Activated naive CD4-positive, alpha-beta T cell treated with anti-CD3 and anti-CD28 coated beads, Interleukin-2, amount 50 U/mL, for 16 hours (primary cell): ENCODE data around the gene MCOLN3.
A peak's percentile ranks its signal among the peaks of the same experiment; 100 is the strongest.
"Not testable (repeated sequence)": the region's sequence is repeated elsewhere in the genome, so short reads cannot be mapped to it uniquely, and the experiment has no call there.

Experiments used
- DNase-seq: peaks from one replicate; pipeline ENCODE4 v3.0.0-alpha.2; 2020

Gene MCOLN3

DNA sequence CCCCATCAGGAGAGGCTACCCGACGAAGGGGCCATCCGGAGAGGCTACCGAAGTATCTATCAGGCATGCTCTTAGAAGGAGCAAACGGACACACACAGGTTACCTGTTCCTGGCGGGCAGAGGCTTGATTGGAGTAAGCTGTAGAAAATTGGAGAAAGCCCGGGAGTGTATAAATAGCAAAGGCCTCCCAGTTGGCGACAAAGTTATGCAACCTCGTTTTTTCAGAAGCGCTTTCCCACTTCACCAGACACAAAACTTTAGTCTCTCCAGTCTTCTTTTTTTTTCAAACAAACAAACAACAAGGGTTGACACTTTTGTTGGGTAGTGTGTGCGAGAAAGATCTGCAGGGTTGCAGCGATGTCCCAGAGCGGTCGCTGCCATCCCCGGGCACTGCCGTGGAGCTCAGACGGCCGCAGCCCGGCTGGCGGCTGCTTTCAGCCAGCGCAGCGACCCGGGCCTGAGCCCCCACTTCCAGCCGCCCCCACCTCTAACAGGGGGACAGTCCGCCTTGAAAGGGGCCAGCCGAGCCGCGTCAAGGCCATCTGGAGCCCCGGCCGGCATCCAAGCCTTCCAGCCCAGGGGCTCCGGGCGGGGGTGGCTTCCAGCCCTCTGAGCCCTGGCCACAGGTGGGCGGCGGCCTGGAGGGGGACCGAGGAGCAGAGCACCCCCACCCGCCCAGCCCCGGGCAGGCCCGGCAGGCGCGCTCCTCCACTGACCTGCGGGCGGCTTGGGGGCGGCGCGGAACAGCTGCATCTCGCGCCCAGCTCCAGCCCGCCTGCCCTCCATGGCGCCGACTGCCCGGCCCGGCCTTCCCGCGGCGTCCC lies 616 bp downstream of the MCOLN3 start:
- DNase-seq = no peak

DNA sequence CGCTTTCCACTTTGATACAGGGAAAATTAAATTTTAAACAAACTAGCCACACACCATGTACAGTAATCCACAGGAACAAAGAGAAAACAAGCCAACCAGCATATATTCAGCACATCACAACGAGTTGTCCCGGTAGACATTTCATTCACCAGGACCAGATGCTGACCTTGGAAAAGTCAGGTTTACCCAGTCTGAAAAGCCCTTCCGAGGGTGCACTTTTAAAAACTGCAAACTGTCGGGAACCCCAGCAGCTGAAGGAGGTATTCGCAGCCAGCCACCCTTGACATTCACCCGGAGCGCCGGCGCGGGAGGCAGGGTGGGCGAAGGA lies 1.2 kb downstream of the MCOLN3 start:
- no peak for DNase-seq

DNA sequence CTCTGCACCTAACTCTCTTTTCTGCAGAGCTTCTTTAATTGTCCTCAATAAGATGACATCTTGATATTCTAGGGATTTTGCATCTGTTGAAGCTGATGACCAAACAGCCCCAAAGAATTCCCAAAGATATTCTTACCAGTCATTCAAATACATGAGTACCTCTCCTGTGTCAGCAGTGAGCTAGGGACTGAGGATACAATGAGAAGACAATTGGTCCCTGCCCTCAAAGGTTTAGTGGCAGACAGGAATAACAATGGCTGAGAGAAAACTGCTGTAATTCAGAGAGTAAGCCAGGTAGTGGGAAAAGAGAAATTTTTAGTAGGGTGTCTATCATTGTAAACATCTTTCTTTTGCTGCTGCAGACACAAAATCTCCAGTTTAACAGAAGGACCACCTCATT lies 5.9 kb downstream of the MCOLN3 start:
- no peak for DNase-seq

DNA sequence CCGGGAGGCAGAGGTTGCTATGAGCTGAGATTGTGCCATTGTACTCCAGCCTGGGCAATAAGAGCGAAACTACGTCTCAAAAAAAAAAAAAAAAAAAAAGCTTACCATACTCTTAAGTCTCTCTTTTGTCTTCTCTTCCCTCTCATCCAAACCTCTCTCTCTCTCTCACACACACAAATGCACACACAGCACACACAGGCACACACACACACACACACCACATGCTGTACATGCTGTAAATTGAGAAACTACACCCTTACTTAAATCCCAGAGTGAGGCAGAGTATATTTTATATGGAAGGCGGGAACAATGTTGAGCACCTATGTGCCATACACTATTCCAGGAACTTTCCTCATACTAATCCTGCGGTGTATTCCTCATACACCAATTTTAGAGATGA lies 6.5 kb downstream of the MCOLN3 start:
- DNase-seq = no peak

DNA sequence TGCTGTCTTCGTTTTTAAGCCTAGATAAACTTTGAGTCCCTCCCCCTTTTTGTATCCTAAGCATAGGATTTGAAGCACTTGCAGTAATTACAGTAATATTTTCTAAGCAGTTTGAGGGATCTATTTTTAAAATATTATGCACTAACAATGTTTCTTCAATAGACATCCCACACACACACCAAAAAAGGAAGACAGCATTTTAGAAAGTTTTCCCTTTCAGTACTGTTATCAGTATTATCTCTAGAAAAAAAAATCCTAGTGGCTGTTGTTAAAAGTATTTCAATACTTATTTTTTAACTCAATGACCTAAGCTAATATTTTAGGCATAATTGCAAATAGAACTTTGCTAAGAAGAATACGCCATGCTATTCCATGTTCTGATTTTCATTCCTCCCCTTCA lies 15.1 kb downstream of the MCOLN3 start:
- no peak for DNase-seq

DNA sequence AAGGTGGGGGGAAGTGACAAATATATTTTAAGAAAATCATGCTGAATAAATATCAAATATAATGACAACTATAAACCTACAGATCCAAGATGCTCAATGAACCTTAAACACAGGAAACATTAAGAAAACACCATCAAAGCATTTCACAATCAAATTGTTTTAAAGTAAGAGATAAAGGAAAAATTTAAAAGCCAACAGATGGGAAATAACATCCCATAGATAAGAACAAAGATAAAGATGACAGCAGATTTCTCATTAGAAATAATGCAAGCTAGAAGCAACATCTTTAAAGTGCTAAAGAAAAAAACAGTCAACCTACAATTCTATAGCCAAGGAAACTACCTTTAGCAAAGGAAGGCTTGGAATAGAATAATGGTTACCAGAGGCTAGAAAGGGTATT lies 17.8 kb downstream of the MCOLN3 start:
- DNase-seq = no peak

DNA sequence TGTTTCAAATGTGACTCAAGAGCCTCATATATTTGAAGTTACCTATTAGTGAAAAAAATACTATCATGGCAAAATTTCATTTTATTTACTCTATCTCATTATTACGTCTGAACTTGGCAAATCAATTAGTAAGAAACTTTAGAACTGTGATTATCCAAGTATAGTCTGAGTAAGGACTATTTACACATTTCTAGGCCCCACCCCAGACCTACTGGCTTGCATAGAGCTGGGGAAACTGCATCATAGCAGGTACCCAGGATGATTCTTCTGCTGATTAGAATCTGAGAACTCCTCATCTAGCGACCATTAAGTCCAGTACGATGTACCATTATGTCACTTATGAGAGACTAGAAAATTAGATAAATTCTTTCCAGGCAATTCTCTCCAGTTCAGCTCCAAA lies 20.1 kb downstream of the MCOLN3 start:
- DNase-seq = no peak

DNA sequence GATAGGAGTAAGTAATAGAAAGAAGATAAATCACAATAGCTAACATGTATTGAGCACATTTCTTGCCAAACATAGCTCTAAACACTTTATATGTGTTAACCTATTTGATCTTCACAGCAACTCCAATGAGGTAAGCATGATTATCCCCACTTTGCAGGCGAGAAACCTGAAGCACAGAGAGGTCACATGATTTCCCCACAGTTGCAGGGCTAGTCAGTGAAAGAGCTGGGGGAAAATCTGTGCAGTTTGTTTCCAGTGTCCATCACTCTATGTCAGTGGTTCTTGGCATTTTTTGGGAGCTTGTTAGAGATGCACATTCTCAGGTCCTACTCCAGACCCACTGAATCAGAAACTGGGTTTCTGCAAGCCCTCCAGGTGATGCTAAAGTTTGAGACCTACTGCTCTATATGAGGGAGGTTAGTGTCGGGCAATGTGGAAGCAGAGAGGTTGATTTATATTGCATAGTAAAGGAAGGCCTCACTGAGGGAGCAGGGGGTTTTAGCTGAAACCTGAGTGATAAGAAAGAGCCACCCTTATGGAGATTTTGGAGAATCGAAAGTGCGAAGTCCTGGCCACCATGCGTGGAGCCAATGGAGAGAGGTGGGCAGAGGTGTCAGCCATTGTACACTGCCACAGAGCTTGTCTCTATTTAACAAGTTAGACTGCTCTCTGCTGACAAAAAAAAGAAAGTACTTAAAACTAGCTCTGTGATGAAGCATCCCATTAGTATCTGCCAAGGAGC lies 20.9 kb downstream of the MCOLN3 start:
- DNase-seq = no peak

DNA sequence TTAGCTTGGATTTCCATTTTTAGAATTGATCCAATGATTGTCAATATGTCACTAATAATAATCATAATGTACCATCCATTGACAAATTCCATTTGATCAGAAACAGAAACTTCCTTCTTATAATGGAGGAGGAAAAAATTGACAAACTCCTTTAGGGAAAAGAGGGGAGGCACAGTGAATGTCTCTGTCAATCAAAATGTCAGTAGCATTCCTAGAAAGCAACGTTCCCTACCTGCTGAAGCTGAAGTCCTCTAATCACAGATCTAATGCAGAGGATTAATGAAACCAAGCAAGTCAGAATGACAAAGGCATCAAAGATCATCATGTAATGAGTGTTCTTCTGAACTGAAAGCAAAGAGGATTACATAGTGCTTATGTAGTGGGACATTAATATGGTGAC lies 22.4 kb downstream of the MCOLN3 start:
- no peak for DNase-seq

DNA sequence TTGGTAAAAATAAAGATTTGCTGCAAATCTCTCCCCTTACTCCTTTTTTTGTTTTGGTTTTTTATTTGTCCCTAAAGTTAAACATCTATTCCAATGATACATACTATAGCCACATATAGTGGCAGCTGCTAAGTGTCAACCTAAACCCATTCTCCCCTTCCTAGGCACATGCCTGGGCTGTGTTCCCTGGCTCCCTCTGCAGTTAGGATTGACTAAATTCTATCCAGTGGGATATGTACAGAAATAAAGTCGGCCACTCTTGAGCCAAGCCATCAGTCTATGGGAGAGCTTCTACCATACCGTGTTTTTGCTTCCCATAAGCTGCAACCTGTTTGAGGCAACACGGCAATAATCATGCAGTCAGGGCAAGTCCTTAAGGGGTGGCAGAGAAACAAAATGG lies 23.6 kb downstream of the MCOLN3 start:
- no peak for DNase-seq

DNA sequence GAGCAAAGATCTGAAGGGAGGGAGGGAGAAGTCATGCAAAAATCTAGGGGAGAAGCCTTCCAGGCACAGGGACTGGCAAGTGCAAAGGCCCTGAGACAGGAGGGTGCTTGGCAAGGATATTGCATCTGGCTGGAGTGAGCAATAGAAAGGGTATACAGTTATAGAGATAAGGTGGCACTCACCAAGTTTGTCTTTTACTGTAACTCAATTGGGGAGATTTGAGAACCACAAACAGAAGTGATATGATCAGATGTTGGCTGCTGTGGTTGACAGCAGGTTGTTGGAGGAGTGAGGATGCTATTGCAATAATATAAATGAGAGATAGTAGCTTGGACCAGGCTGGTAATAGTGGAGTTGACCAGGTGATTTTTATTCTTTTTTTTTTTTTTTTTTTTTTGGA lies 25.6 kb downstream of the MCOLN3 start:
- DNase-seq = no peak

DNA sequence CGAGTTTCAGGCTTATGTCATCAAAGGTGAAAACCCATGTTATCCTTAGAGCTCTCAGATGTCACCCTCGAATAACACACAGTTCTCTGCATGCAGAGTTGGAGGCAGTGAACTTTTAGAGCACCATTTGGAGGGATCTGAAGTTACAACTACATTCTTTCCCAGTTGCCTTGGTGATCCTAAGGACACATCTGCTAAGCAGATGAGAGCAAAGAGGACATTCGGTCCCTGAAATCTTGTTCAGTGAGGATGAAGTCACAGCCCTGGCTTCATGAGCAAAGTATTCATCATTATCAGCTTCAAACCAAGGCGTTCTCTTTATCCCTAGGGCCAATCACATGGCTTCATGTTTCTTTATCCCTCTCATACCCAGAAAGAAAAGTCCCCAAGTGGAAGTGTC lies 28.3 kb downstream of the MCOLN3 start:
- no peak for DNase-seq

DNA sequence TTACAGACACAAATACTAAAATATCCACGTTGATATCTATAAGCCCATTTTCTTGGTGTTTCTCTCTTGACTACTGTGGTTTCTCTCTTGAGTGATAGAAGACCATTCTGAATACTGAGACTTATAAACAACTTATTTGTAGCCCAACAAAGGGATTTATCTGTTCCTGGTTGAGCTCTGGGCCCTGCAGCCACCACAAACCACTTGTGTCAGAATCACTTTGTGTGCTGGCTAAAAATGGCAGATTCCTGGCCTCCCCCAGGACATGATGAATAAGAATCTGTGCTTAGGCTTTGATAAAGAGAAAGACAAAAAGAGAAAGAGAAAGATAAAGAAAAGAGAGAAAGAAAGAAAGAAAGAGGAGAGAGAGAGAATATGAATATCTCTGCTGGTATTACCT lies 32.5 kb downstream of the MCOLN3 start:
- no peak for DNase-seq

DNA sequence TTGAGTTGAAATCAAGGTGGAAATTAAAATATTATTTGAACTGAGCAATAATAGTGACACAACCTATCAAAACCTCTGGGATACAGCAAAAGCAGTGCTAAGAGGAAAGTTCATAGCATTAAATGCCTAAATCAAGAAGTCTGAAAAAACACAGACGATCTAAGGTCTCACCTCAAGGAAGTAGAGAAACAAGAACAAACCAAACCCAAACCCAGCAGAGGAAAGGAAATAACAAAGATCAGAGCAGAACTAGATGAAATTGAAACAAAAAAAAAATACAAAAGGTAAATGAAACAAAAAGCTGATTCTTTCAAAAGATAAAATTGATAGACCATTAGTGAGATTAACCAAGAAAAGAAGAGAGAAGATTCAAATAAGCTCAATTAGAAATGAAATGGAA lies 42.7 kb downstream of the MCOLN3 start:
- not testable (repeated sequence) for DNase-seq

DNA sequence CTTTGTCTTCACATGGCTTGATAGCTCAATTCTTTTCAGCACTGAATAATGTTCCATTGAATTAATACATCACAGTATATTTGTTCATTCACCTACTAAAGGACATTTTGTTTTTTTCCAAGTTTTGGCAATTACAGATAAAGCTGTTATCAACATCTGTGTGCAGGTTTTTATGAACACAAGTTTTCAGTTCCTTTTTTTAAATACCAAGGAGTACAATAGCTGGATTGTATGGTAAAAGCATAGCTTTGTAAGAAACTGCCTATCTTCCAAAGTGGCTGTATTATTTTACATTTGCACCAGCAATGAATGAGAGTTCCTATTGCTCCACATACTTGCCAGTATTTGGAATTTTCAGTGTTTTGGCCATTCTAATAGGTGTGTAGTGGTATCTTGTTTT lies 46.6 kb downstream of the MCOLN3 start:
- DNase-seq = no peak

DNA sequence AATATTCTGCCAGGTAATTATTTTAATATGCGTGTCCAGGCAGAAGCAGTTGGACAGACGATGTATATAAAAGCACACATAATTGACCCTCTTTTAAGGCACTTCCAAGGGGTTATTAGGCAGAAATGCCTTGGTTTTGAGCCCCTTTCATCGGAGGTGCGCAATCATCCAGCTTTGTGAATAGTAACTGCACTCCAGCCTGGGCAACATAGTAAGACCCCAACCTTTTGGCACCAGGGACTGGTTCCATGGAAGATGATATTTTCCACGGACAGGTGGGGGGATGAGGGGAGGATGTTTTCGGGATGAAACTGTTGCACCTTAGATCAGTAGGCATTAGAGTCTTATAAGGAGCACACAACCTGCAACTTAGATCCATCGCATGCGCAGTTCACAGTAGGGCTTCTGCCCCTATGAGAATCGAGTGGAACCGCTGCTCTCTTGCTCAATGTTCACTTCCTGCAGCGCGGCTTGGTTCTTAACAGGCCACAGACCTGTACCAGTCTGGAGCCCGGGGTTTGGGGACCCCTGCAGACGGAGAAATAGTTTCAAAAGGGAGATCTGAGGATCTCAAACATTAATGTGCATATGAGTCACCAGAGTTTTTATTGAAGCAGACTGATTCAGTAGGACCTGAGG lies 49.5 kb downstream of the MCOLN3 start:
- DNase-seq = peak; percentile 24

DNA sequence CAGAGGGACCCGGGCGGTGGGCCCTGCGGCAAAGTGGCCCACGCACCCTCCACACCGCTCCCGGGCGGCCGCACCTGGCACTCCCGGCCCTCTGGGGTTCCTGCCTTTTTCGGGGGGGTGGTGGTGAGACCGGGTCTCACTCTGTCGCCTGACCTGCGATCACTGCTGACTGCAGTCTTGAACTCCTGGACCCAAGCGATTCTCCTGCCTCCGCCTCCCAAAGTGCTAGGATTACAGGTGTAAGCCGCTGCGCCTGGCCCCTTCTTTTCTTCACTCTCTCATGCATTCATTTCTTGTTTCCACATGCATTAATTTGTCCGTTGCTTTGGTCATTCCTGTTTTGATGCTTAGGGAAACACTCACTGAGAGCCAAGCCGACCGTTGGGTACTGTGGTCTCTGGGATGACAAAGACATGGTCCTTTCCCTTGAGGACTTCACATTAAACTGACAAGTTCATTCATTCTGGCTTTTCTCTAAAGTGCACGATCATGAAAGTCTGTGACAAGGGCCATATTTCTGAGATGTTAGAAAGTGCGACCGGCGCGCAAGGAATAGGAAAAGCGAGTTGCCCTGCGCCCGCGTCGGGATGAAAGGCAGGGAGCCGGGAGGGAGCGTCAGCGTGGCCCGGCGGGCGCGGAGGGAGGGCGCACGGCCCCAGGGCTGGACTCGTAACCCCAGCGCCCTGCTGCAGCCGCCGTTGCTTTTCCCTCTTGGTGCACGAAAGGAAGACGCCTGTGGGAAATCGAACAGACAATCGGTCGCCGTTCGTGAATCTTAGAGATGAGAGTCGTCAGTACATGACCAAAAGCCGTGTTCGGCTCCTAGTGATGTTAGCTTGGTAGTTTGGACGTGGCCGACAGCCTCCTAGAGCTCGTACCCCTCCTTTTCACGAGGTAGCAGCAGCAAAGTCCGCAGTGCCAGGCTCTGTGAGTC lies 50.4 kb downstream of the MCOLN3 start:
- peak; percentile 23 for DNase-seq

DNA sequence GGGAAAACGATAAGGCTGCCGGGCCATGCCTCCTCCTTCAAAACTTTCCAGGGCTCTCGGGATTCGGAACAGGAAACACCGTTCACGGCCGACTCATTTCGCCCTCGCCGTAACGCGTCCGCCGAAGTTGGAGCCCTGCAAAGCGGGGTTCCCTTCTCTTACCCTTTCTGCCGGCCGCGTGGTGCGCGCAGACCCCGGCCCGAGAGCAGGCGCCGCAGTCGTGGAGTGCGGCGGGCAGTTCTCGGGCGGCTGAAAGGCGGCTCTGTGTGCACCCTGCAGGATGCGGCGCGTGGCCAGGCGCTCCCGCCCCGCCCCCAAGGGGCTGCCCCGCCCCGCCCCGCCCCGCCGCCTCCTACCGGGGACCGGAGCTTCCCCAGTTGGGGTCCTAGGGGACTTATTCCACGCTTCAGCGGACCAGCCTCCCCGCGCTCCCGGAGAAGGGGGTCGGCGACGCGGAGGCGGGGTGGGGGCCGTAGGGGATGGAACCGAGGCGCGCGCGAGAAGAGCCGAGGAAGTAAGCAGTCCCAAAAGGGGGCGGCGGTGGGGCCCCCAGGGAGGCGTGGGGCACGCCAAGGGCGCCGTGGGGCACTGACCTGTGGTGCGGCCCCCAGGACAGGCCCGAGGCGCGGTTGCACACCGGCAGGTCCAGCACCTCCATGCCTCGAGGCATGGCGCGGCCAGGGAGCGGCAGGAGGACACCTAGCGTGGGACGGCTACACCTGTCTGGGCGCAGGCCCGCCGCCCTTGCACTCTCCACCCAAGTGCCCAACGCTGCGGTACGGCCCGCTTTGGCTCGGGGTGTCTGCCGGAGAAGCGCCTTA lies 51.2 kb downstream of the MCOLN3 start, which contains the start of gene MCOLN2:
Gene MCOLN2, minus strand, starts transcription at position 268 of the 821 bp plus-strand sequence. Its CDS starts 241 bp downstream, at position 27.
- peak; percentile 58 for DNase-seq

DNA sequence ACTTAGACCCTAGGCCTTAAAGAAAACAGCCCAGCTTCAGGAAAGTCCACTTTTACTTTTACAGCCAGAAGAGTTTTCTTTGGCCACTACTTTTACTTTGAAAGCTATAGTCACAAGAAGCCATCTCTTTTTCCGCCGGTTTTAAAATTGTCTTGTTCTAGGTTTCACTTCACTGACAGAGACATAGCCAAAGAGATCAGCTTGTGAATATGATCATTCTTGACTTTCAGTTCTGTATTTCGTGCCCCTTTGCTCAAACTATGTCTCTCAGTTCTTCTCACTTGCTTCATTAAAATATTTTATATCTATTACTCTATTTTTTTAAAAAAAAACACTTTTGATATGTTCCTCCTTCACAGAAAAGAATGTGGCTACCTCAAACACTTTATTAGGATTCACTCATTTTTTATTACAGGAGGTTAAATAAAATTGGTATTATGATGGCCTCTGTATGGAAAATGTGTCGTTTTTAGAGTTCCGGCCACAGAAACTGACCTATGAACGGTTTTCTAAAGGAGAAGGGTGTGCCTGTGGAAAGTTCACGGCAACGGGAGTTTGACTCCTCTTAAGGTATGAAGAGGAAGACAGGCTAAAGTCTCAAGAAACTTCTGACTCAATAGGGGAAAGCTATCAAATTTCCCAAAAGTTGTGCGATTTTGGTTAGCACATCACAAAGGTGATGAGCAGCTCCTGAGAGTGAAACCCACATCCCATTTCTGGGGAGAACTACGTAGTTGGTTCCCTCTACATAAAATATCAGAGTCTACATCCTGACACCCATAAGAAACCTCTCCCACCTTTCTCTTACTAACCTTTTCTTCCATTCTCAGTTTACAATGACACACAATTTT lies 52.6 kb downstream of the MCOLN3 start:
- DNase-seq = no peak

DNA sequence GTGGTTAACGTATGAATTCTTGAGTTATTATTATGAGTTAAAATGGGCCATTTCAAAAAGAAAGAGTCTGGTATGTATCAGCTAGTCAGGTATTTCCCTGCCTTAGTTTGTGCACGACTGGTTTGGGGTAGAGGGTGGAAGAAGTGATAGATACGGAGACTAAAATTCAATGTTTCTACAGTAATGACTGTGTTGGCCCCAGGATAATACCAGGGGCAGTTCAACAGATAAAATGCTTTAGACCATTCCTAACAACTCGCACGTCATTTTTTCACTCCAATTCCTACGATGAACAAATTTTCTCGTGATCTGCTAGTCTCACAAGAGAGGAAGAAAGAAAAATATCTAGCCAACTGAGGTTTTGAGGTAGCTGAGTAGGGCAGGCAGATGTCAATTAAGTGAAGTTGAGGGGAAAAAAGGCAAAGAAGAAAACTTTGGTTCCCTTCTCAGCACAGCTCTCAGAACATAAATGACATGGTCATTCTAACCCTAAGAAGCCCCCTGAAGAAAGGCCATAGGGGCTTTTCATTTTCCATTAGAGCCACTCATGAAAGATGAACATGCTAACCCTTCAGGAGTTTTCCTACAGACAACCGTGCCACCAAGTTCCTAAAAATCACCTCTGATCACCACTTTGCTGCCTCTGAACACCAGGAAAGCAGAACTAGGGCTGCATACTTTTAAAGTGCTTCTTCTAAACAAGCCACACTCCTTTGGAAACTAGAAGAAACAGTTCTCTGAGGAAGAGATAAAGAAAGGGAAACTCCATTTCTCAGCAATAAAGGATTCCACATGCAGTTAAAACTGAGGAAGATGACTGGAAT lies 57.0 kb downstream of the MCOLN3 start:
- no peak for DNase-seq
